Stimulated activated CD8-positive, alpha-beta memory T cell treated with anti-CD3 and anti-CD28 coated beads, Interleukin-4, amount 100 ng/mL, for 1 hour (primary cell): Measurements from ENCODE around the gene NME8.
"Not testable (repeated sequence)": the region's sequence is repeated elsewhere in the genome, so short reads cannot be mapped to it uniquely, and the experiment has no call there.

Experiments
- DNase-seq, 2 donors: peaks; one replicate each; pipeline ENCODE4 v3.0.0-alpha.2; 2020; ENCODE audit warnings: low read depth in 2 of 2, low spot score in 1 of 2

NME8 gene

DNA sequence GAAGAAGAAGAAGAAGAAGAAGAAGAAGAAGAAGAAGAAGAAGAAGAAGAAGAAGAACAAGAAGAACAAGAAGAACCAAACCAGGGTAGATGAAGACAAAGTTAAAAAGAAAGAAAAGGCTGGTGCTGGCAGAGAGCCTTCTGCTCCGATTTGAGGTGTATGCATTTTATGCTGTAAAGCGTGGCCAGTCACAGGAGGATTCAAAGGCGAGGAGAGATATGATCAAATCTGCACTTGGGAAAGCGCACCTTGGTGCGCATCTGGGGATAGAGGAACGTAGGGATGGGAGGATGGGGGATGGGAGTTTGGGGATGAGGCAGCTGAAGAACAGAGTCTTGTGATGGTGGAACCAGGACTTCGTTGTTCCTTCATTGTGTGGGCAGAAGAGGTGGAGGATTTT is at the start of gene NME8:
TSS of gene NME8 (plus strand) at position 301 of the 400 bp plus-strand sequence. CDS start 1,670 bp downstream, outside the sequence.
- no peak for DNase-seq

- DNase-seq = no peak
Measured at GRCh38 chr7:37806152-37806551, 42.2 kb upstream of the NME8 start.

DNA sequence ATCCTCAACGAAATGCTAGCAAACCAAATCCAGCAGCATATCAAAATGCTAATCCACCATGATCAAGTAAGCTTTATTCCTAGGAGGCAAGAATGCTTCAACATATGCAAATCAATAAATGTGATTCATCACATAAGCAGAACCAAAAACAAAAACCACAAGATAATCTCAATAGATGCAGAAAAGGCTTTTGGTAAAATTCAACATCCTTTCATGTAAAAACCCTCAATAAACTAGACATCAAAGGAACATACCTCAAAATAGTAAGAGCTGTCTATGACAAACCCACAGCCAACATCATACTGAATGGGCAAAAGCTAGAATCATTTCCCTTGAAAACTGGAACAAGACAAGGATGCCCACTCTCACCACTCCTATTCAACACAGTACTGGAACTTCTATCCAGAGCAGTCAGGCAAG is 36.2 kb upstream of the NME8 start:
- DNase-seq = not testable (repeated sequence)

- no peak for DNase-seq
Measured at GRCh38 chr7:37815671-37816371, 32.6 kb upstream of the NME8 start.

DNA sequence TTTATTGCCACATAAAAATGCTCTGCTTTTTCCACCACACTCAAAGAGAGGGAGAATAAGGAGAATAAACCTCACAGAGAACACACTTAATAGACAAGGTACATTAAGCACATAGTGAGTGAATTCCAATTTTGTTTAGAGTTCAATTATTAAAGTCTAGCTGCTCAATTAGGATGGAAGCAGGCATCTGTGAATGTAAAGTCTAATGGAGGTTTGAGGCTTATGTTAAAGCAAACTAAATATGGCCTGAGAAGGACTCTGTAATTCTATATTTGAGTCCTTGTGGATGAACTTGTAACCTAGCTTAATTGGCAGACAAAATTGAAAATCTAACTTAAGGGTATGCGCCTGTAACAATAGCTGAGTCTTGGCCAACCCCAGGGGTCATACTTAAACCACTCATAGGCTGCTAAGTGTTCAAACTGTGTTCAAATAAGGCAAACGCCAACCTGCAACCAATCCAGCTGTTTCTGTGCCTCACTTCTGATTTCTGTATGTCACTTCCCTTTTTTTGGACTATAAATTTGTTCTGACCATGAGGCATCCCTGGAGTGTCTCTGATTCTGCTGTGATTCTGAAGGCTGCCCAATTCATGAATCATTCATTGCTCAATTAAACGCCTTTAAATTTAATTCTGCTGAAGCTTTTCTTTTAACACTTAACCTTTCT is 31.3 kb upstream of the NME8 start:
- DNase-seq = no peak

GRCh38 chr7:37817591-37817960 is 30.8 kb upstream of the NME8 start:
- no peak for DNase-seq

- no peak for DNase-seq
Measured at GRCh38 chr7:37817996-37818720, 30.2 kb upstream of the NME8 start.

DNA sequence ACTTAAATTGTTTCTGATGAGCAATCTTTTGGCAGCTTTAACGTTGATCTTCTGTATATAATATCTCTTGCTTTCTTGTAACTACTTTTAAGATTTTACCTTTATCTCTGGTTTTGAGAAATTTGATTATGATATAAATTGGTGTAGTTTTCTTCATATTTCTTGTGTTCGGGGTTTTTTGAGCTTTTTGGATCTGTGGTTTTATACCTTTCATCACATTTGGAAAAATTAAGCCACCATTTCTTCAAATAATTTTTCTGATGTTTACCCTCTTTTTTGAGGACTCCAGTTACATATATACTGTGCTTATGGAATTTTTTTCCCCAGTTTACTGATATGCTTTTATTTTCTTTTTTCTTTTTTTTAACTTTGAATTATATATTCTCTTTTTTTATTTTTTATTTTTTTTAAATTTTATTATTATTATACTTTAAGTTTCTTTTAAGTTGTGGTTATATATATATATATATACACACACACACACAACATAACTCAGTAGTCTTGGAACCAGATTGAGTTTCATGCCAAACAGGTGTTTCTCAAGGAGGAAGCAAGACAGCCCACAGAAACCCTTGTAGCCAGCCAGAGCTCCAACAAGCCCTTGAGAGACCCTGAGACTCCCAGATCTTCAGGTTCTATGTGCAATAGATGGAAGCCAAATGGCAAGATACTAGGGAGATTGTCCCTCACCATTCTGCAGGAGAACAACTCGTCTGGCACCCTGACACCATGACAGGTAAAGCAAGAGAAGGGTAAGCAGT is 27.5 kb upstream of the NME8 start:
- DNase-seq = no peak

DNA sequence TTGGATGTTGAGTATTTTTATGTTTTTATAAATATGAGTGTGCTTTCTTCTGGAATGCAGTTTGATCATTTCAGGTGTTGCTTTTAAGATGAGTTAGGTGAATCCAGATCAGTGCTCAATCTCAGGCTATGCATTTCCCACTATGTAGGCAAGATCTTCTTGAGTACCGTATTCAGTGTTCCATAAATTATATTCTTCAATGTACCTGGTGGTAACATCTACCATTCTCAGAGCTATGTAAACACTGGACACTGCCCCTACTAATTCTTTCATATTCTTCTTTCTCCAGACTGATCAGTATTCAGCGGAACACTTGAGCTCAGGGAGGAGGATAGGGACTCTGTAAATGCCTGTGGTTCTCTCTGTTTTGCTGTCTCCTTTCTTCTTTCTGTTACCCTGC is 25.5 kb upstream of the NME8 start:
- no peak for DNase-seq

- DNase-seq = no peak
Measured at GRCh38 chr7:37823557-37823956, 24.8 kb upstream of the NME8 start.

GRCh38 chr7:37825038-37825437 is 23.4 kb upstream of the NME8 start:
- no peak for DNase-seq

- no peak for DNase-seq
Measured at GRCh38 chr7:37826825-37827224, 21.6 kb upstream of the NME8 start.

DNA sequence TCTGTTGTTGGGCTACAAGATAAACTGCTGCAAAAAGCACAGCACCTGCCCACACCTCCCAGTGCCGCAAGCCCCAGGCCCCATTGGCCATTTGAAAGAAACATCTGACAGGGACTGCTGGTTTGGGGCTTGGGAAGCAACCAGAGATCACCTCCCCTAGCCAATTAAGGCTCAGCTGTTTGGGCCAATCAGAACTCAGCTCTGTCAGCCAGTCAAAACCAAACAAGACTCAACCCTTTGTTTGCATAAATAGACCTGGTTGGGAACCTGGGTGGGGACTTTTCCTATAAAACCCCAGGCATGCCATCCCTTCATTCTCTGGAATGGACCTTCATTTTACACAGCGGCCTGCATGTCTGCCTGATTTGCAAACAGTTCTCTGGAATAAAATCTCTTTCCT is 17.2 kb upstream of the NME8 start:
- no peak for DNase-seq

GRCh38 chr7:37832194-37832593 is 16.2 kb upstream of the NME8 start:
- no peak for DNase-seq

- DNase-seq = no peak
Measured at GRCh38 chr7:37833107-37833817, 15.1 kb upstream of the NME8 start.

- DNase-seq = no peak
Measured at GRCh38 chr7:37833818-37834146, 14.6 kb upstream of the NME8 start.

DNA sequence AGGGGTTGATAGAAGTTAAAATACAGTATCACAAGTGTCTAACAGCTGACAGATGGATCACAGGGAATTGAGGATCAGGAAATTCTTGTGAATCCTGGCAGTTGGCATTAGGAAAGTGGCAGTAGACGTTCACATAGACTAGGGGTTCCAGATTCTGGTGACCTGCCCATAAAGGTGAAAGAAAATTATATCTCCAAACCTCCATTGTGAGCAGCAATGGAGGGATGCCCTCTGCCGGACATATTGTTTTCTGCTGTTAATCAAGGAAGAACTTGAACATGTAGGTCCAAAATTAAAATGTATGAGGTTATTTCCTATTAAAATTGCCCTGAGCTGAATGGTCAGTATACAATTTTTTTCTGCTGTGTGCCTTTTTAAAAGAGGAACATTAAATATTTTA is 5.1 kb downstream of the NME8 start:
- DNase-seq = no peak

- DNase-seq = no peak
Measured at GRCh38 chr7:37882086-37882485, 33.7 kb downstream of the NME8 start.

GRCh38 chr7:37893359-37893758 is 45.0 kb downstream of the NME8 start:
- no peak for DNase-seq

GRCh38 chr7:37894671-37895070 is 46.3 kb downstream of the NME8 start:
- no peak for DNase-seq

- DNase-seq = no peak
Measured at GRCh38 chr7:37899712-37900247, 51.4 kb downstream of the NME8 start.
